Measurements from ENCODE around the gene MUSTN1. TPM values are rescaled to one million over a fixed set of nuclear protein-coding genes. Genes with fewer than 3 reads are reported as not detected.

Gene MUSTN1
- total and polyA plus RNA-seq, 2 experiments from 2014 or later, result not detected

GRCh38 chr3:52874864-52875587 lies 40.2 kb upstream of the MUSTN1 start:
- WGBS, 2 experiments (ENCODE audit: low coverage in 1 of 2, low lambda C conversion rate in 2 of 2, missing lambda C conversion rate in 2 of 2), result 92 to 93% methylated on average over 9 of the region's 9 CpGs
- no peak for TF ChIP-seq EZH2phosphoT487 (IDR thresholded peaks at IDR 0.05; ENCODE audit: insufficient read depth, low read depth)
- no peak for TF ChIP-seq EZH2 (IDR thresholded peaks at IDR 0.05; ENCODE audit: insufficient read depth, poor library complexity, severe bottlenecking)
- no peaks in the 10 kb centered on the region for H3K27me3 ChIP-seq (replicated peaks; ENCODE audit: insufficient read depth)
- no peak overlapping the region for H3K4me3 ChIP-seq
- H2AFZ ChIP-seq, result no peak overlapping the region
- no peaks in the 10 kb centered on the region for H4K20me1 ChIP-seq (ENCODE audit: insufficient read depth)
- H3K27ac ChIP-seq, result no peak overlapping the region
- no peaks in the 10 kb centered on the region for H3F3A ChIP-seq (ENCODE audit: insufficient read depth)
- H3K4me1 ChIP-seq (ENCODE audit: insufficient read depth), result no peaks in the 10 kb centered on the region
- H3K79me2 ChIP-seq (ENCODE audit: insufficient read depth), result peaks cover 14% of the 10 kb centered on the region; the same call in 1 of the 2 replicates
- H3K9ac ChIP-seq, result no peak overlapping the region
- H3K9me3 ChIP-seq (ENCODE audit: low read depth), result no peaks in the 10 kb centered on the region
- H3K36me3 ChIP-seq (ENCODE audit: low read depth), result no peaks in the 10 kb centered on the region
- H3K9me2 ChIP-seq (ENCODE audit: insufficient read depth), result no peaks in the 10 kb centered on the region
- in situ Hi-C loops (cut with MboI), result no loop called here
- H3K4me2 ChIP-seq (ENCODE audit: unreplicated experiment), result no peak overlapping the region
- no peak for DNase-seq

DNA sequence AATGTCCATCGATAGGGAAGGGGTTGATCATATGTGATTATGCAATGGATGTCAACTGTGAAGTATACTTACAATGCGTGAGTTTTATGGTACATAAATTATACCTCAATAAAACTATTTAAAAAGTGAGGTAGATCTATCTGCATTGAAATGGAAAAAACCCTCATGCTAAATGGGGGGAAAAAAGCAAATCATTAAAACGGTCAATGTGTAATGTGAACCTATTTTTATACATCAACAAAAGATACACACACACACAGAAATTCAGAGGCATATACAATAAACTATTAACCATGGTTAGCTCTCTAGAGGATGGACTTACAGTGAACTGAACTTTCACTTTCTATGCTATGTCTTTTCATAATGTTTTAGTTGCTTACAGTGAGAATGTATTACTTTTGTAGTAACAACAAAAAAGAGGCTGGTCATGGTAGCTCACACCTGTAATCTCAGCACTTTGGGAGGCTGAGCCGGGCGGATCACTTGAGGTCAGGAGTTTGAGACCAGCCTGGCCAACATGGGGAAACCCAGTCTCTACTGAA lies 39.4 kb upstream of the MUSTN1 start:
- in situ Hi-C loops (cut with MboI), result no loop called here
- Histone ChIP-seq H3K79me2 (ENCODE audit: insufficient read depth) (peaks cover 14% of the 10 kb centered on the region; the same call in 1 of the 2 replicates), H2AFZ (no peak overlapping the region), H3K9ac (no peak overlapping the region), H3K4me1 (ENCODE audit: insufficient read depth) (no peaks in the 10 kb centered on the region), H3K9me3 (ENCODE audit: low read depth) (no peaks in the 10 kb centered on the region), H3K36me3 (ENCODE audit: low read depth) (no peaks in the 10 kb centered on the region), H3K4me2 (ENCODE audit: unreplicated experiment) (no peak overlapping the region), H4K20me1 (ENCODE audit: insufficient read depth) (no peaks in the 10 kb centered on the region), H3K27me3 (replicated peaks; ENCODE audit: insufficient read depth) (no peaks in the 10 kb centered on the region), H3K27ac (no peak overlapping the region), H3F3A (ENCODE audit: insufficient read depth) (no peaks in the 10 kb centered on the region), H3K9me2 (ENCODE audit: insufficient read depth) (no peaks in the 10 kb centered on the region), H3K4me3 (no peak overlapping the region)
- DNase-seq, result no peak
- TF ChIP-seq EZH2phosphoT487 (IDR thresholded peaks at IDR 0.05; ENCODE audit: insufficient read depth, low read depth) (no peak), EZH2 (IDR thresholded peaks at IDR 0.05; ENCODE audit: insufficient read depth, poor library complexity, severe bottlenecking) (no peak)
- 97 to 98% methylated on average over 5 of the region's 5 CpGs for WGBS, 2 experiments (ENCODE audit: low coverage in 1 of 2, low lambda C conversion rate in 2 of 2, missing lambda C conversion rate in 2 of 2)

DNA sequence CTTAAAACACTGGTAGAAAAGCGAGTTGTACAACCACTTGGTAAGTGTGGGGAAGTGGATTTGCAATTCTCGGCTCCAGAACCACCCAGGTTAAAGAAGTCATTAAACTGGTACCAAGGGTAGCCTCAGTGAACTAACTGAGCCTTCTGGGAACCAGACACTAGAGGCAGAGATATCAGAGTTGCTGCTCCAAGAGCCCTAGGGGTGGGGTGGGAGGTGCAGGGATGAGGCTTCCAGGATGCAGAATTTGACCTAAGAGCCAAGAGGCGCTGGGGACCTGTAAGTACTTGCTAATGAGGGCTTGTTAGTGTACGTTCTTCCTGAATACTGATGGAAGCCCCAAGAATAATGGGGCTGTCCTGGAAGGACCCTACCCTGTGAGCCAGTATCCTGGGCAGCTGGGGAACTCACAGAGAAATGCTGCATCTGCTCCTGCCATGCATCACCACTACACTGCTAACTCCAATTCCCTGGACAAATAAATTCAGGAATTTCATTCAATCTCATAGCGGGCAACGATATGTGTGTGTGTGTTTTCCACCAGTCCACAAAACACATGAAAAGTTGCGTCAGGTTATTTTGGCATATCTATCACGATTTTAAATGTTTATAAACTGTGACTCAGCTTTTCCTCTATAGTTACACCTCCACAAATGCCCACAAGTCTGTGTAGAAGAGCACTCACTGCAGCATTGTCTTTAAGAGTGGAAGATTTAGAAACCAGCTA lies 38.8 kb upstream of the MUSTN1 start:
- 86% methylated on average over 8 of the region's 8 CpGs for WGBS, 2 experiments (ENCODE audit: low coverage in 1 of 2, low lambda C conversion rate in 2 of 2, missing lambda C conversion rate in 2 of 2)
- H3K9me2 ChIP-seq (ENCODE audit: insufficient read depth), result no peaks in the 10 kb centered on the region

GRCh38 chr3:52872245-52872644 lies 37.4 kb upstream of the MUSTN1 start:
- in situ Hi-C loops (cut with MboI), result no loop called here
- Histone ChIP-seq H3K36me3 (ENCODE audit: low read depth) (no peaks in the 10 kb centered on the region), H4K20me1 (ENCODE audit: insufficient read depth) (no peaks in the 10 kb centered on the region), H3K4me1 (ENCODE audit: insufficient read depth) (no peaks in the 10 kb centered on the region), H2AFZ (no peak overlapping the region), H3K4me2 (ENCODE audit: unreplicated experiment) (no peak overlapping the region), H3K27ac (no peak overlapping the region), H3K9ac (no peak overlapping the region), H3K27me3 (replicated peaks; ENCODE audit: insufficient read depth) (no peaks in the 10 kb centered on the region), H3K4me3 (no peak overlapping the region), H3F3A (ENCODE audit: insufficient read depth) (no peaks in the 10 kb centered on the region), H3K9me3 (ENCODE audit: low read depth) (no peaks in the 10 kb centered on the region), H3K9me2 (ENCODE audit: insufficient read depth) (no peaks in the 10 kb centered on the region), H3K79me2 (ENCODE audit: insufficient read depth) (peaks cover 14% of the 10 kb centered on the region; the same call in 1 of the 2 replicates)
- DNase-seq, result no peak
- WGBS, 2 experiments (ENCODE audit: low coverage in 1 of 2, low lambda C conversion rate in 2 of 2, missing lambda C conversion rate in 2 of 2), result 96 to 97% methylated on average over 3 of the region's 3 CpGs
- TF ChIP-seq EZH2 (IDR thresholded peaks at IDR 0.05; ENCODE audit: insufficient read depth, poor library complexity, severe bottlenecking) (no peak), EZH2phosphoT487 (IDR thresholded peaks at IDR 0.05; ENCODE audit: insufficient read depth, low read depth) (no peak)

More for the DNA sequence above, 38.8 kb upstream of the MUSTN1 start:
- no peaks in the 10 kb centered on the region for H3K36me3 ChIP-seq (ENCODE audit: low read depth)
- H3K4me1 ChIP-seq (ENCODE audit: insufficient read depth), result no peaks in the 10 kb centered on the region
- in situ Hi-C loops (cut with MboI), result no loop called here
- H3F3A ChIP-seq (ENCODE audit: insufficient read depth), result no peaks in the 10 kb centered on the region
- H3K9me3 ChIP-seq (ENCODE audit: low read depth), result no peaks in the 10 kb centered on the region
- H3K27ac ChIP-seq, result no peak overlapping the region
- no peak overlapping the region for H3K4me2 ChIP-seq (ENCODE audit: unreplicated experiment)
- H3K9ac ChIP-seq, result no peak overlapping the region
- H3K4me3 ChIP-seq, result no peak overlapping the region
- H2AFZ ChIP-seq, result no peak overlapping the region
- no peaks in the 10 kb centered on the region for H4K20me1 ChIP-seq (ENCODE audit: insufficient read depth)
- TF ChIP-seq EZH2 (IDR thresholded peaks at IDR 0.05; ENCODE audit: insufficient read depth, poor library complexity, severe bottlenecking), result no peak
- TF ChIP-seq EZH2phosphoT487 (IDR thresholded peaks at IDR 0.05; ENCODE audit: insufficient read depth, low read depth), result no peak
- peaks cover 14% of the 10 kb centered on the region; the same call in 1 of the 2 replicates for H3K79me2 ChIP-seq (ENCODE audit: insufficient read depth)
- H3K27me3 ChIP-seq (replicated peaks; ENCODE audit: insufficient read depth), result no peaks in the 10 kb centered on the region
- DNase-seq, result peak; percentile 65
